Measurements from ENCODE around the gene RGS10.
A peak's percentile ranks its signal among the peaks of the same experiment; 100 is the strongest.

RGS10 gene

GRCh38 chr10:119518936-119519335 is 23.6 kb downstream of the RGS10 start:
- peak overlapping the region; percentile 61 for H3K4me3 Mint-ChIP-seq
- CTCF ChIA-PET, result interaction anchor here (1.4 to 3.8 kb wide), 4 partner anchors 9 to 29 kb away, joined by 4 to 17 read pairs (median 5); no protein-coding TSS in a partner anchor
- peaks cover 65% of the 10 kb centered on the region for H3K36me3 Mint-ChIP-seq
- H3K9me3 Mint-ChIP-seq, result no peaks in the 10 kb centered on the region
- DNase-seq, result no peak
- H3K27ac Mint-ChIP-seq, result peak overlapping the region; percentile 93
- no peaks in the 10 kb centered on the region for H3K27me3 Mint-ChIP-seq
- peaks cover 70% of the 10 kb centered on the region for H3K4me1 Mint-ChIP-seq

GRCh38 chr10:119518176-119518575 is 24.3 kb downstream of the RGS10 start:
- no peaks in the 10 kb centered on the region for H3K27me3 Mint-ChIP-seq
- H3K9me3 Mint-ChIP-seq, result no peaks in the 10 kb centered on the region
- peaks cover 76% of the 10 kb centered on the region for H3K4me1 Mint-ChIP-seq
- peak overlapping the region; percentile 61 for H3K4me3 Mint-ChIP-seq
- DNase-seq, result no peak
- CTCF ChIA-PET, result interaction anchor here (1.4 to 3.8 kb wide), 7 partner anchors 9 to 29 kb away, joined by 3 to 17 read pairs (median 5); partner anchors contain the start of gene RGS10
- peak overlapping the region; percentile 93 for H3K27ac Mint-ChIP-seq
- peaks cover 66% of the 10 kb centered on the region for H3K36me3 Mint-ChIP-seq

- peaks cover 64% of the 10 kb centered on the region for H3K36me3 Mint-ChIP-seq
- peaks cover 76% of the 10 kb centered on the region for H3K4me1 Mint-ChIP-seq
- CTCF ChIA-PET, result interaction anchor here (0.8 to 3.8 kb wide), 8 partner anchors 10 to 28 kb away, joined by 3 to 17 read pairs (median 4); partner anchors contain the start of gene RGS10
- H3K4me3 Mint-ChIP-seq, result peak overlapping the region; percentile 61
- H3K9me3 Mint-ChIP-seq, result no peaks in the 10 kb centered on the region
- peak overlapping the region; percentile 93 for H3K27ac Mint-ChIP-seq
- H3K27me3 Mint-ChIP-seq, result no peaks in the 10 kb centered on the region
- peak; percentile 64 for DNase-seq
These were observed 25.0 kb downstream of the RGS10 start for GRCh38 chr10:119517235-119518141.

- Mint-ChIP-seq H3K36me3 (peaks cover 59% of the 10 kb centered on the region), H3K27ac (peak overlapping the region; percentile 93), H3K4me1 (peaks cover 79% of the 10 kb centered on the region), H3K9me3 (no peaks in the 10 kb centered on the region), H3K4me3 (peak overlapping the region; percentile 61), H3K27me3 (no peaks in the 10 kb centered on the region)
- peak; percentile 83 for DNase-seq
- CTCF ChIA-PET, result interaction anchor here (1.6 to 3.8 kb wide), 5 partner anchors 11 to 28 kb away, joined by 3 to 17 read pairs (median 8); partner anchors contain the start of gene RGS10
These were observed 25.9 kb downstream of the RGS10 start for GRCh38 chr10:119516381-119517234.

- peaks cover 56% of the 10 kb centered on the region for H3K36me3 Mint-ChIP-seq
- no peaks in the 10 kb centered on the region for H3K27me3 Mint-ChIP-seq
- peak overlapping the region; percentile 93 for H3K27ac Mint-ChIP-seq
- H3K4me1 Mint-ChIP-seq, result peaks cover 82% of the 10 kb centered on the region
- no peak overlapping the region for H3K4me3 Mint-ChIP-seq
- H3K9me3 Mint-ChIP-seq, result no peaks in the 10 kb centered on the region
- no peak for DNase-seq
- CTCF ChIA-PET, result interaction anchor here (3.8 kb wide), 1 partner anchor 12 kb away, joined by 17 read pairs; no protein-coding TSS in a partner anchor
These were observed 26.9 kb downstream of the RGS10 start for GRCh38 chr10:119515511-119516045.

- no peak overlapping the region for H3K4me3 Mint-ChIP-seq
- peaks cover 56% of the 10 kb centered on the region for H3K36me3 Mint-ChIP-seq
- H3K9me3 Mint-ChIP-seq, result no peaks in the 10 kb centered on the region
- CTCF ChIA-PET, result no interaction called here
- no peak for DNase-seq
- H3K27me3 Mint-ChIP-seq, result no peaks in the 10 kb centered on the region
- peak overlapping the region; percentile 49 for H3K27ac Mint-ChIP-seq
- peaks cover 81% of the 10 kb centered on the region for H3K4me1 Mint-ChIP-seq
These were observed 27.7 kb downstream of the RGS10 start for GRCh38 chr10:119514819-119515218.

GRCh38 chr10:119511828-119512515 is 30.5 kb downstream of the RGS10 start:
- no peaks in the 10 kb centered on the region for H3K27me3 Mint-ChIP-seq
- peak overlapping the region; percentile 83 for H3K27ac Mint-ChIP-seq
- no peaks in the 10 kb centered on the region for H3K9me3 Mint-ChIP-seq
- H3K4me1 Mint-ChIP-seq, result peaks cover 62% of the 10 kb centered on the region
- CTCF ChIA-PET, result interaction anchor here (0.9 to 1.6 kb wide), 2 partner anchors 18 to 33 kb away, joined by 3 read pairs; no protein-coding TSS in a partner anchor
- H3K36me3 Mint-ChIP-seq, result peaks cover 55% of the 10 kb centered on the region
- no peak for DNase-seq
- no peak overlapping the region for H3K4me3 Mint-ChIP-seq

GRCh38 chr10:119509909-119510451 is 32.5 kb downstream of the RGS10 start:
- Mint-ChIP-seq H3K9me3 (no peaks in the 10 kb centered on the region), H3K4me1 (peaks cover 61% of the 10 kb centered on the region)
- no peak for DNase-seq

GRCh38 chr10:119507115-119507514 is 35.4 kb downstream of the RGS10 start:
- H3K4me3 Mint-ChIP-seq, result no peak overlapping the region
- CTCF ChIA-PET, result no interaction called here
- H3K9me3 Mint-ChIP-seq, result no peaks in the 10 kb centered on the region
- peak overlapping the region; percentile 88 for H3K27ac Mint-ChIP-seq
- H3K4me1 Mint-ChIP-seq, result peaks cover 78% of the 10 kb centered on the region
- H3K27me3 Mint-ChIP-seq, result no peaks in the 10 kb centered on the region
- DNase-seq, result no peak
- H3K36me3 Mint-ChIP-seq, result peaks cover 76% of the 10 kb centered on the region

More at GRCh38 chr10:119509909-119510451, 32.5 kb downstream of the RGS10 start:
- CTCF ChIA-PET, result no interaction called here
- no peaks in the 10 kb centered on the region for H3K27me3 Mint-ChIP-seq
- H3K27ac Mint-ChIP-seq, result peak overlapping the region; percentile 50
- H3K36me3 Mint-ChIP-seq, result peaks cover 64% of the 10 kb centered on the region
- no peak overlapping the region for H3K4me3 Mint-ChIP-seq

GRCh38 chr10:119505588-119506315 is 36.8 kb downstream of the RGS10 start:
- Mint-ChIP-seq H3K4me1 (peaks cover 78% of the 10 kb centered on the region), H3K27me3 (no peaks in the 10 kb centered on the region), H3K4me3 (no peak overlapping the region), H3K9me3 (no peaks in the 10 kb centered on the region), H3K36me3 (peaks cover 73% of the 10 kb centered on the region), H3K27ac (peak overlapping the region; percentile 60)
- no peak for DNase-seq
- CTCF ChIA-PET, result interaction anchor here (0.7 kb wide), 1 partner anchor 306 kb away, joined by 4 read pairs; no protein-coding TSS in a partner anchor

- CTCF ChIA-PET, result interaction anchor here (0.7 kb wide), 1 partner anchor 306 kb away, joined by 4 read pairs; no protein-coding TSS in a partner anchor
- no peaks in the 10 kb centered on the region for H3K9me3 Mint-ChIP-seq
- no peak overlapping the region for H3K4me3 Mint-ChIP-seq
- H3K4me1 Mint-ChIP-seq, result peaks cover 79% of the 10 kb centered on the region
- DNase-seq, result no peak
- H3K27me3 Mint-ChIP-seq, result no peaks in the 10 kb centered on the region
- peak overlapping the region; percentile 60 for H3K27ac Mint-ChIP-seq
- peaks cover 74% of the 10 kb centered on the region for H3K36me3 Mint-ChIP-seq
These were observed 37.4 kb downstream of the RGS10 start for GRCh38 chr10:119505131-119505551.

GRCh38 chr10:119504651-119505050 is 37.9 kb downstream of the RGS10 start:
- DNase-seq, result no peak
- Mint-ChIP-seq H3K4me3 (no peak overlapping the region), H3K9me3 (no peaks in the 10 kb centered on the region), H3K4me1 (peaks cover 81% of the 10 kb centered on the region), H3K36me3 (peaks cover 75% of the 10 kb centered on the region), H3K27me3 (no peaks in the 10 kb centered on the region), H3K27ac (peak overlapping the region; percentile 60)
- CTCF ChIA-PET, result no interaction called here
